OCI-LY7 (cell line): ENCODE measurements around the gene HES1. TPM values are rescaled to one million over a fixed set of nuclear protein-coding genes. Genes with fewer than 3 reads are reported as not detected.
A peak's percentile ranks its signal among the peaks of the same experiment; 100 is the strongest.

Experiments
- BruUV-seq: library from RNA; stranded (reverse); fragments of 400-500 nt; replicated peaks from 2 replicates; lab custom pipeline; 2021; lab: Mats Ljungman, UMichigan
- CTCF ChIA-PET: fragments of 300-600 bp; sonication (Branson Sonifier 250); formaldehyde crosslinking; loops from one replicate; lab custom pipeline; 2022; ENCODE audit warnings: antibody characterized with exemption; ENCODE audit not compliant: unreplicated experiment; lab: Charles Lee
- POLR2A ChIA-PET: fragments of 300-600 bp; sonication (Branson Sonifier 250); formaldehyde crosslinking; loops from one replicate; lab custom pipeline; 2022; ENCODE audit warnings: antibody characterized with exemption; lab: Charles Lee
- DNase-seq: peaks from one replicate; pipeline ENCODE4 v3.0.0-alpha.2; 2015; ENCODE audit warnings: low spot score
- H2AFZ ChIP-seq: fragments of 200-600 bp; sonication (generic), shearing (Covaris generic); 2 replicates; pipeline ENCODE4 v1.6.1; 2014; ENCODE audit warnings: mild to moderate bottlenecking, antibody characterized with exemption, low read length, moderate library complexity
- H3K27ac ChIP-seq: fragments of 200-600 bp; sonication (generic); 2 replicates; pipeline ENCODE4 v1.5.1; 2014; ENCODE audit warnings: mixed run types, low read depth, mild to moderate bottlenecking, moderate library complexity, low read length, inconsistent platforms; ENCODE audit not compliant: poor library complexity, severe bottlenecking
- H3K36me3 ChIP-seq: fragments of 200-600 bp; sonication (generic); 2 replicates; pipeline ENCODE4 v1.6.1; 2014; ENCODE audit warnings: mild to moderate bottlenecking, antibody characterized with exemption, low read length, moderate library complexity, mixed read lengths; ENCODE audit not compliant: insufficient read depth
- H3K4me1 ChIP-seq: fragments of 200-600 bp; sonication (generic); 2 replicates; pipeline ENCODE4 v1.5.1; 2014; ENCODE audit warnings: mild to moderate bottlenecking, low read length; ENCODE audit not compliant: insufficient read depth, poor library complexity, severe bottlenecking
- H3K4me2 ChIP-seq: fragments of 200-600 bp; sonication (generic); 2 replicates; pipeline ENCODE4 v1.6.1; 2014; ENCODE audit warnings: mild to moderate bottlenecking, low read length
- H3K4me3 ChIP-seq: fragments of 200-600 bp; sonication (generic); 2 replicates; pipeline ENCODE4 v1.5.1; 2014; ENCODE audit warnings: mild to moderate bottlenecking, low read depth, low read length; ENCODE audit not compliant: poor library complexity, severe bottlenecking
- H3K79me2 ChIP-seq: fragments of 200-600 bp; sonication (generic); 2 replicates; pipeline ENCODE4 v1.6.1; 2016; ENCODE audit warnings: low read depth, mild to moderate bottlenecking, low read length, moderate library complexity, mixed read lengths; ENCODE audit not compliant: insufficient read depth
- H3K9me2 ChIP-seq: fragments of 200-600 bp; sonication (generic); 2 replicates; pipeline ENCODE4 v1.6.1; 2016; ENCODE audit warnings: mild to moderate bottlenecking, low read length, mixed read lengths; ENCODE audit not compliant: insufficient read depth
- H3K9me3 ChIP-seq: fragments of 200-600 bp; sonication (generic); 2 replicates; pipeline ENCODE4 v1.6.1; 2014; ENCODE audit warnings: mild to moderate bottlenecking, mixed run types, low read length, mixed read lengths
- H4K20me1 ChIP-seq: fragments of 200-600 bp; sonication (generic); 2 replicates; pipeline ENCODE4 v1.6.1; 2014; ENCODE audit warnings: mild to moderate bottlenecking, antibody characterized with exemption, low read length, moderate library complexity, mixed read lengths; ENCODE audit not compliant: insufficient read depth
- EZH2phosphoT487 ChIP-seq: fragments of 200-600 bp; sonication (generic); IDR thresholded peaks from 2 replicates; pipeline ENCODE4 v1.6.1; 2018; ENCODE audit warnings: low read depth, borderline replicate concordance, mild to moderate bottlenecking, mixed run types, antibody characterized with exemption, low read length, moderate library complexity, mixed read lengths
- intact Hi-C: fragments of 100-400 bp; cut with micrococcal nuclease; formaldehyde crosslinking; loops from one replicate; pipeline ENCODE4 v1.10.0; 2022; ENCODE audit not compliant: unreplicated experiment
- total RNA-seq, 2 experiments: library from RNA; depleted of rRNA in 1 of 2; stranded (reverse); fragments of >200 nt in 1 of 2; shearing (Covaris generic) in 1 of 2; gene quantifications; 2 replicates each; pipeline ENCODE4 v1.2.3, GENCODE V29; 2014 to 2022
- TF ChIP-seq, protein P1 (sequence below): fragments of 200-600 bp; sonication (generic); conservative IDR thresholded peaks from 2 replicates; pipeline ENCODE4 v1.5.1; 2014; ENCODE audit warnings: mild to moderate bottlenecking, antibody characterized with exemption, low read length, moderate library complexity, mixed read lengths

HES1 gene
- total RNA-seq, 2 experiments from 2014 or later = 1.1 to 3.0 TPM

DNA sequence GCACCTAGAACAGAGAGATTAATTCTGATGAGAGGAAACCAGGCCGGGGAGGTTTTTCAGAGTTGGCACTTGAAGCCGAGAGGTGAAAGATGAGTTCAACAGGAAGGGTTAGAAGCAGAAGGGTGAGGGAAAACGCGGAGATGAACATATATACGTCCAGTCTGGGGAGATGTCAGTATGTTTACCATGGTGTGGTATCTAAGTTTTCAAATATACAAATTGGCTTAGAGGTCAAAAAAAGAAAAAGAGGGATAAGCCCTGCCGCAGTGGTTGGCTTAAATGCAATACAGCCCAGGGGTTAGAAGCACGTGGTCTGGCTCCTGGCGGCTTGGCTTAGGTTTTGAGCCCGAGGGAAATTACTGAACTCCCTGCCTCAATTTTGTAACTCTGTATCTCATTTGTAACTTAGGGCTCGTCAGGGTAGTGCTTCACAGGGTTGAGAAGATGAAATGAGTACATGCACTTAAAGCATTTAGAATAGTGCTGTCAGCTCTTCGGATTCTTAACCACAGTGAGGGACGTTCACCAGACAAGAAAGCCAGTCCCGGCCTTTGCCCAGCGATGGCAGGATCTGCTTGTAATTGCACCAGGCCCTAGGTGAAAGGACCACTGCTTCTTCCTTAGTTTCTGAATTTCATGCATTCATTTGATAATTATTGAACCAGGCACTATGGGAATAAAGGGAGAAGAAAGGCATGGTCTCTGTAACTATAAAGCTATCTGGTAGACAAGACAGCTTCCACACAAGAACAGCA lies 6.4 kb downstream of the HES1 start:
- Histone ChIP-seq H4K20me1 (no peaks in the 10 kb centered on the region), H2AFZ (peak overlapping the region; percentile 65; the same call in 1 of the 2 replicates), H3K27ac (no peak overlapping the region), H3K4me1 (peaks cover 38% of the 10 kb centered on the region), H3K4me2 (no peak overlapping the region), H3K36me3 (peaks cover 7% of the 10 kb centered on the region; the same call in 1 of the 2 replicates), H3K79me2 (no peaks in the 10 kb centered on the region), H3K4me3 (no peak overlapping the region), H3K9me3 (no peaks in the 10 kb centered on the region), H3K9me2 (no peaks in the 10 kb centered on the region)
- BruUV-seq = no TSS peak
- ChIA-PET CTCF (no interaction called here), POLR2A (interaction anchor here (0.6 kb wide), 1 partner anchor 76 kb away, joined by 3 read pairs; no protein-coding TSS in a partner anchor)
- TF ChIP-seq, protein P1, sequence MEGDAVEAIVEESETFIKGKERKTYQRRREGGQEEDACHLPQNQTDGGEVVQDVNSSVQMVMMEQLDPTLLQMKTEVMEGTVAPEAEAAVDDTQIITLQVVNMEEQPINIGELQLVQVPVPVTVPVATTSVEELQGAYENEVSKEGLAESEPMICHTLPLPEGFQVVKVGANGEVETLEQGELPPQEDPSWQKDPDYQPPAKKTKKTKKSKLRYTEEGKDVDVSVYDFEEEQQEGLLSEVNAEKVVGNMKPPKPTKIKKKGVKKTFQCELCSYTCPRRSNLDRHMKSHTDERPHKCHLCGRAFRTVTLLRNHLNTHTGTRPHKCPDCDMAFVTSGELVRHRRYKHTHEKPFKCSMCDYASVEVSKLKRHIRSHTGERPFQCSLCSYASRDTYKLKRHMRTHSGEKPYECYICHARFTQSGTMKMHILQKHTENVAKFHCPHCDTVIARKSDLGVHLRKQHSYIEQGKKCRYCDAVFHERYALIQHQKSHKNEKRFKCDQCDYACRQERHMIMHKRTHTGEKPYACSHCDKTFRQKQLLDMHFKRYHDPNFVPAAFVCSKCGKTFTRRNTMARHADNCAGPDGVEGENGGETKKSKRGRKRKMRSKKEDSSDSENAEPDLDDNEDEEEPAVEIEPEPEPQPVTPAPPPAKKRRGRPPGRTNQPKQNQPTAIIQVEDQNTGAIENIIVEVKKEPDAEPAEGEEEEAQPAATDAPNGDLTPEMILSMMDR = no peak
- TF ChIP-seq EZH2phosphoT487 = no peak
- no peak for DNase-seq
- intact Hi-C loops = no loop called here

DNA sequence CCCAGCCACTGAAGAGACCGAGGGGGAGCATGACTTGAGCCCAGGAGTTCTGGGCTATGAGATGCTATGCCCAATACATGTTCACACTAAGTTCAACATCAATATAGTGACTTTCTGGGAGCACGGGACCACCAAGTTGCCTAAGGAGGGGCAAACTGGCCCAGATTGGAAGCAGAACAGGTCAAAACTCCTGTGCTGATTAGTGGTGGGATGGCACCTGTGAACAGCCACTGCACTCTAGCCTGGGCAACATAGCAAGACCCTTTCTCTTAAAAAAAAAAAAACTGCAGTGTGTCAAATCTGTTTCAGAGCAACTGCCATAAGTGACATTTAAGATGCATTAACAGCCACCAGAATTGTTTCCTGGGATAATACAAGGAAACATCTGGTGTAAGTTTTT lies 9.8 kb downstream of the HES1 start:
- Histone ChIP-seq H3K79me2 (no peaks in the 10 kb centered on the region), H3K9me3 (no peaks in the 10 kb centered on the region), H3K27ac (no peak overlapping the region), H3K4me3 (no peak overlapping the region), H3K36me3 (no peaks in the 10 kb centered on the region), H3K4me1 (peaks cover 10% of the 10 kb centered on the region), H2AFZ (no peak overlapping the region), H3K9me2 (no peaks in the 10 kb centered on the region), H4K20me1 (no peaks in the 10 kb centered on the region), H3K4me2 (no peak overlapping the region)
- TF ChIP-seq, protein P1 = no peak
- no peak for TF ChIP-seq EZH2phosphoT487
- CTCF ChIA-PET = no interaction called here
- DNase-seq = no peak
- no TSS peak for BruUV-seq
- POLR2A ChIA-PET = no interaction called here
- intact Hi-C loops = no loop called here

DNA sequence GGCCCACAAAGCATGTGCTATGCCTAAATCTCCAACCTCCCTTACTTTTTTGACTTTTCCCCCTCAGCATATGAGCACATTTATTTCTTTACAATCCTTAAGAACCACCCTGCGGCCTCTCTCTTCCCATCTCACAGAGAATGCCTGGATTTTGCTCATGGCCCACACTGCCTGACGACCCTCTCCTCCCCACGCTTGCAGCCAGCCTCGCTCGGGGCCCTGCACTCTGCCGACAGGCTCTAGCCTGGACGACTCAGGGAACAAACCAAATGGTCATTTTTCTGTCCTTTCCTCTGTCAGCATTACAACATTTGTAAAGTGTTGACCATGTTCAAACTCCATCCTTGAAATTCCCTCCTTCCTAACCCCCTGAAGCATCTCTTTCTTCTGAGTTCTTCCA lies 11.7 kb downstream of the HES1 start:
- CTCF ChIA-PET = no interaction called here
- Histone ChIP-seq H3K36me3 (no peaks in the 10 kb centered on the region), H3K4me3 (no peak overlapping the region), H3K9me2 (no peaks in the 10 kb centered on the region), H4K20me1 (no peaks in the 10 kb centered on the region), H3K27ac (no peak overlapping the region), H3K79me2 (no peaks in the 10 kb centered on the region), H3K4me1 (no peaks in the 10 kb centered on the region), H3K9me3 (no peaks in the 10 kb centered on the region), H3K4me2 (no peak overlapping the region), H2AFZ (no peak overlapping the region)
- no peak for DNase-seq
- intact Hi-C loops = no loop called here
- POLR2A ChIA-PET = interaction anchor here (0.6 kb wide), 1 partner anchor 356 kb away, joined by 3 read pairs; no protein-coding TSS in a partner anchor
- no TSS peak for BruUV-seq
- no peak for TF ChIP-seq EZH2phosphoT487
- TF ChIP-seq, protein P1 = no peak
